ENCODE data around the gene AFF3. TPM values are rescaled to one million over a fixed set of nuclear protein-coding genes. Genes with fewer than 3 reads are reported as not detected.

AFF3 gene
- total and polyA plus RNA-seq, 2 of the 8 experiments (the other 6 are each of a cell fraction or from before 2014, with no cell fraction given), result 0.27 to 3.0 TPM

DNA sequence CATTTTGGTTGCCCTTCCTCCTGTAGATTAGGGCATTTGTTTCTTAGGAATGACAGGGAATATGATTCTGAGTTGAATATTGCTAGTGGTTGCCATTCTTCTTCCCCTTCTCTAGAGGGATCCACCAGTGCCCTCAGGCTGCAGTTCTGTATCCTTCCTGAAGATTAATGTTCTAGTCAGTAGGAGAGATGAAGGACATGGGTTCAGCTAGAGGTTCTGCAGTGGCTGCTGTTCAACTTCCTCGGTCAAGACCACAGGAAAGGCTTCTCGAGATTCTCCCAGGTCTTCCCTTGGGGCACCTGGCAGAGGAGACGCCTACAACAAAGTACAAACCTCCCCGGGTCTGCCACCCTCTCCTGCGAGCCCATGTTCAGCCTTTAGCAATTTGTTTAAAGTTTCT, 325.5 kb downstream of the AFF3 start (continued):
- TF ChIP-seq HDAC2 (IDR thresholded peaks at IDR 0.05; ENCODE audit: borderline replicate concordance in 1 of 2, low read depth in 2 of 2, low read length in 2 of 2) (no peak), CREB1 (IDR thresholded peaks at IDR 0.05) (no peak)
- TF ChIP-seq, protein P1, sequence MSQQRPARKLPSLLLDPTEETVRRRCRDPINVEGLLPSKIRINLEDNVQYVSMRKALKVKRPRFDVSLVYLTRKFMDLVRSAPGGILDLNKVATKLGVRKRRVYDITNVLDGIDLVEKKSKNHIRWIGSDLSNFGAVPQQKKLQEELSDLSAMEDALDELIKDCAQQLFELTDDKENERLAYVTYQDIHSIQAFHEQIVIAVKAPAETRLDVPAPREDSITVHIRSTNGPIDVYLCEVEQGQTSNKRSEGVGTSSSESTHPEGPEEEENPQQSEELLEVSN (IDR thresholded peaks at IDR 0.05), result no peak
